ENCODE data around the gene C22orf23.

DNA sequence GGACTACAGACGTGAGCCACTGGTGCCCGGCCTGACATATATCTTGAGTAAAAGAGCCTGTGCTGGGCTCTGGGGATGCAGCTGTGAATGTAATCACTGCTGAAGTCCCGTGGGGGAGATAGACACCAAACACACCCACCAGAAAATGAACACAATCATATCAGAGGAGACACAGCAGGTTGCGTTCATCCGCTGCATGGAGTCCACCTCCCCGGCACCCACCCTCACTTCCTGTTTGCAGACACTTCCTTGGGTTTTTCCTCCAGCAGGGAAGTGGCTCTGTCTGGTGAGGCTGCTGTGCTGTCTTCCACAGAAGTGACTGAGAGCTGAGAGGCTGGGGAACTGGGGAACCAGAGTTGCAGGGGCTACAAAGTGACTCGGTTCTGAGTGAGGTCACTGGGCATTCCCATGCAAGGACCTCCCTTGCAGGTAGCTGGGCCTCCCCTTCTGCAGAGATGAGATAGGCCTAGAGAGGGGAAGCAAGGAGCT, 40.1 kb downstream of the C22orf23 start:
- TF ChIP-seq POLR2AphosphoS5 (IDR thresholded peaks at IDR 0.05), result no peak
- TF ChIP-seq, protein P1, sequence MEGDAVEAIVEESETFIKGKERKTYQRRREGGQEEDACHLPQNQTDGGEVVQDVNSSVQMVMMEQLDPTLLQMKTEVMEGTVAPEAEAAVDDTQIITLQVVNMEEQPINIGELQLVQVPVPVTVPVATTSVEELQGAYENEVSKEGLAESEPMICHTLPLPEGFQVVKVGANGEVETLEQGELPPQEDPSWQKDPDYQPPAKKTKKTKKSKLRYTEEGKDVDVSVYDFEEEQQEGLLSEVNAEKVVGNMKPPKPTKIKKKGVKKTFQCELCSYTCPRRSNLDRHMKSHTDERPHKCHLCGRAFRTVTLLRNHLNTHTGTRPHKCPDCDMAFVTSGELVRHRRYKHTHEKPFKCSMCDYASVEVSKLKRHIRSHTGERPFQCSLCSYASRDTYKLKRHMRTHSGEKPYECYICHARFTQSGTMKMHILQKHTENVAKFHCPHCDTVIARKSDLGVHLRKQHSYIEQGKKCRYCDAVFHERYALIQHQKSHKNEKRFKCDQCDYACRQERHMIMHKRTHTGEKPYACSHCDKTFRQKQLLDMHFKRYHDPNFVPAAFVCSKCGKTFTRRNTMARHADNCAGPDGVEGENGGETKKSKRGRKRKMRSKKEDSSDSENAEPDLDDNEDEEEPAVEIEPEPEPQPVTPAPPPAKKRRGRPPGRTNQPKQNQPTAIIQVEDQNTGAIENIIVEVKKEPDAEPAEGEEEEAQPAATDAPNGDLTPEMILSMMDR (IDR thresholded peaks at IDR 0.05), result no peak
- TF ChIP-seq EP300 (IDR thresholded peaks at IDR 0.05), result no peak
